ENCODE data around the gene LRP1B.

GRCh38 chr2:140972724-140973123 is 1158.1 kb downstream of the LRP1B start:
- TF ChIP-seq E2F4 (CRISPR knock-in tag; IDR thresholded peaks at IDR 0.05; ENCODE audit: borderline replicate concordance, low read depth) (no peak), PRDM15 (CRISPR knock-in tag; IDR thresholded peaks at IDR 0.05) (no peak), JUN (CRISPR knock-in tag; IDR thresholded peaks at IDR 0.05) (no peak), MAX (CRISPR knock-in tag; IDR thresholded peaks at IDR 0.05) (no peak), CTCF (IDR thresholded peaks at IDR 0.05) (no peak)

Measured in WTC11 (cell line).